ENCODE data around the gene TMEM132D.

The TMEM132D gene

DNA sequence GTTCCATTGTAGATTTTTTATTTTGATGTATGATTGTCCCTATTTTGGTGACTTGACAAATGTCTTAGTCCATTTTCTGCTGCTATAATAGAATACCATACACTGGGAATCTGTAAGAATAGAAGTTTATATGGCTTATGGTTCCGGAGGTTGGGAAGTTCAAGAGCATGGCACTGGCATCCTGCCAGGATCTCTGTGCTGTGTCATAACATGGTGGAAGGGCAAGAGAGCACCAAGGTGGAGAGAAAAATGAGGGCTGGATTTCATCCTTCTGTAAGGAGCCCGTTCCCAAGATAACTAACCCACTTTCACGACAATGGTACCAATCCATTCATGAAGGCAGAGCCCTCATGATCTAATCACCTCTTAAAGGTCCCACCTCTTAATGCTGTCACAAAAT lies 176.7 kb downstream of the TMEM132D start:
- TF ChIP-seq, protein P1, sequence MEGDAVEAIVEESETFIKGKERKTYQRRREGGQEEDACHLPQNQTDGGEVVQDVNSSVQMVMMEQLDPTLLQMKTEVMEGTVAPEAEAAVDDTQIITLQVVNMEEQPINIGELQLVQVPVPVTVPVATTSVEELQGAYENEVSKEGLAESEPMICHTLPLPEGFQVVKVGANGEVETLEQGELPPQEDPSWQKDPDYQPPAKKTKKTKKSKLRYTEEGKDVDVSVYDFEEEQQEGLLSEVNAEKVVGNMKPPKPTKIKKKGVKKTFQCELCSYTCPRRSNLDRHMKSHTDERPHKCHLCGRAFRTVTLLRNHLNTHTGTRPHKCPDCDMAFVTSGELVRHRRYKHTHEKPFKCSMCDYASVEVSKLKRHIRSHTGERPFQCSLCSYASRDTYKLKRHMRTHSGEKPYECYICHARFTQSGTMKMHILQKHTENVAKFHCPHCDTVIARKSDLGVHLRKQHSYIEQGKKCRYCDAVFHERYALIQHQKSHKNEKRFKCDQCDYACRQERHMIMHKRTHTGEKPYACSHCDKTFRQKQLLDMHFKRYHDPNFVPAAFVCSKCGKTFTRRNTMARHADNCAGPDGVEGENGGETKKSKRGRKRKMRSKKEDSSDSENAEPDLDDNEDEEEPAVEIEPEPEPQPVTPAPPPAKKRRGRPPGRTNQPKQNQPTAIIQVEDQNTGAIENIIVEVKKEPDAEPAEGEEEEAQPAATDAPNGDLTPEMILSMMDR (IDR thresholded peaks at IDR 0.05; ENCODE audit: low read depth, low read length), result no peak
- no peak overlapping the region for H3K4me3 ChIP-seq (replicated peaks in 1 of 2; ENCODE audit: low read depth in 2 of 2, low read length in 2 of 2)
- no peak for DNase-seq (ENCODE audit: low read depth in 2 of 2)

DNA sequence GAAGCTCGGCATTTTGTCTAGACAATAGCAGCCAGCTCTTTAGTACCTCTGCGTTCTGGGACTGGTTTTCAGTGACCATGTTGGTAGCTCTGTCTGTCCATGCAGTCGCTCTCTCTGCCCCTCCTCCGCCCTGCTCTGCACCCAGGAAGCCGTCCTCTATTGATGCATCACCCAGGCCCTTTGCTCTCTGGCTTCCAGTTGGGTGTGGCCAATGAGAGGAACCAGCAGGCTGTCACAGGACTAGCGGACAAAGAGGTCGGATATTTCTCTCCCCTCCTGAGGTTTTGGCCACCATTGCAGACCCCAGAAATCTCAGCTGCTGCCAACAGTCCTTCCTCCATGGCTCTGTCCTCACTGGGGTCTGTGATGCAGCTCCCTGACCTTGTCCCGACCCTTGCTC lies 180.6 kb downstream of the TMEM132D start:
- TF ChIP-seq, protein P1 (IDR thresholded peaks at IDR 0.05; ENCODE audit: low read depth, low read length), result no peak
- no peak for DNase-seq (ENCODE audit: low read depth in 2 of 2)
- H3K4me3 ChIP-seq (replicated peaks in 1 of 2; ENCODE audit: low read depth in 2 of 2, low read length in 2 of 2), result no peak overlapping the region

DNA sequence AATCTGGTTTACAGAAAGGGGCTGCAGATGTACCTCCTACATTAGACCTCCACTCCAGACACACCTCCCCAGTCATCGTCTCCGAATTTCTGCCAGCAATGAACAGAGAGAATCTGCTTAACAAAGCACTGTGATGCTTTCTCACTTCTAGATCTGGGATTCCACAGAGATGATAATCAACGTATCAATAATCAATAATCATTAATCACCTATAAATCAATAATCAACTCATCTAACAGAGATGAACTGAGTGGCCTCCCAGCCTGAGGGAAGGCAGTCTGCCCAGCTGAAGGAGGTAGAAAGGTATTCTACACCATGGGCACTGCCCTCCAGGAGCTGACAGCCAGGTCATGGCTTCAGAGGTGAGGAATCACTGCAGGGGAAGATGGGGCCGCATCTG lies 183.2 kb downstream of the TMEM132D start:
- H3K4me3 ChIP-seq (replicated peaks in 1 of 2; ENCODE audit: low read depth in 2 of 2, low read length in 2 of 2), result no peak overlapping the region
- TF ChIP-seq, protein P1 (IDR thresholded peaks at IDR 0.05; ENCODE audit: low read depth, low read length), result no peak
- no peak for DNase-seq (ENCODE audit: low read depth in 2 of 2)

DNA sequence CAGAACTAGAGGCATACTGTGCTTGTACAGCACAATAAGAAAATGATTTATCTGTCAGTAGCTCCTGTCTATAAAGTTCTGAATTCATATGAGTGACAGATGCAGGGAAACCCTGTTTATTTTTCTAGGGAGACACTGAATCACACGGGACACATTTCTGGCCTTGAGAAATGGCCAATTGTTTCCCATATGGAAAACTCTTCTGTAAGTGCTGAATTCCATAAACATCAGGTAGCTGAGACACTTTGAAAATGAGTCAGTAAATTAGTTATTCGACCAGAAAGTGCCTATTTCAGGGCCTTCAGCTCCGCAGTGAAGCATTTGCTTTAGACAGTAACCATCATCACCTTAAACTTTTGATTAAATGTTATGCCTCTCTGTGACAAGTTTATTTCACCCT lies 184.4 kb downstream of the TMEM132D start:
- DNase-seq (ENCODE audit: low read depth in 2 of 2), result no peak
- TF ChIP-seq, protein P1 (IDR thresholded peaks at IDR 0.05; ENCODE audit: low read depth, low read length), result no peak
- no peak overlapping the region for H3K4me3 ChIP-seq (replicated peaks in 1 of 2; ENCODE audit: low read depth in 2 of 2, low read length in 2 of 2)

DNA sequence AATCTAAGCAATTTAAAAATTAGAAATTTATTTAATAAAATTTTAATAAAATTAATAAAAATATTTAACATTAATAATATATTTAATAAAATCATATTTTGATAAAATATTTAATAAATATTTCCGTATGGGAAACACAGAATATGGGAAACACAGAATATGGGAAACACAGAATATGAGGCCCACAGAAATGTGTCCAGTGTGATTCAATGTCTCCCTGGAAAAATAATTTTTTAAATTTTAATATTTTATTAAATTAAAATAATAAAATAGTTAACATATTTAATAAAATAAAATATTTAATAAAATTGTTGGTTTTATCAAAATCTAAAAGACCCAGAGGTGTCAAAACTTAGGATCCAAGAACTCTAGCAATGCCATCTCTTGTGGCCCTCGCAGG lies 186.4 kb downstream of the TMEM132D start:
- H3K4me3 ChIP-seq (replicated peaks in 1 of 2; ENCODE audit: low read depth in 2 of 2, low read length in 2 of 2), result no peak overlapping the region
- no peak for DNase-seq (ENCODE audit: low read depth in 2 of 2)
- TF ChIP-seq, protein P1 (IDR thresholded peaks at IDR 0.05; ENCODE audit: low read depth, low read length), result no peak

DNA sequence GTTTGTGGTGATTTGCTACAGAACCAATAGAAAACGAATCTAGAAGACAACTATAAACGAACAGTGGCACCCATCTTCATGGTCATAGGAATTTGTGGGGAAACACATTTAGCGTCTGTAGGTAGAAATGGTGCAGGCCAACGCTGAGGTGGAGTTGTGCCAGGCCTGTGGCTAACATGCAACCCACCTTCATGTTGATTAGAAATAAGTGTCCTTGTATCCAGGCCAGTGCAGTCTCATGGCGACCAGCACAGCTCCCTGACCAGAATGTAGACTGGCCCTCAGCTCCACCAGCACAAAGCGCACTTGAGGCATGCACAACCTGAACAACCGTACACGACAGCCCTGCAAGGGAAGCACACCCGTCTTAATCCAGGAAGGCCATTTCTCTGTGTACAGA lies 187.0 kb downstream of the TMEM132D start:
- no peak for DNase-seq (ENCODE audit: low read depth in 2 of 2)
- H3K4me3 ChIP-seq (replicated peaks in 1 of 2; ENCODE audit: low read depth in 2 of 2, low read length in 2 of 2), result no peak overlapping the region
- TF ChIP-seq, protein P1 (IDR thresholded peaks at IDR 0.05; ENCODE audit: low read depth, low read length), result no peak

DNA sequence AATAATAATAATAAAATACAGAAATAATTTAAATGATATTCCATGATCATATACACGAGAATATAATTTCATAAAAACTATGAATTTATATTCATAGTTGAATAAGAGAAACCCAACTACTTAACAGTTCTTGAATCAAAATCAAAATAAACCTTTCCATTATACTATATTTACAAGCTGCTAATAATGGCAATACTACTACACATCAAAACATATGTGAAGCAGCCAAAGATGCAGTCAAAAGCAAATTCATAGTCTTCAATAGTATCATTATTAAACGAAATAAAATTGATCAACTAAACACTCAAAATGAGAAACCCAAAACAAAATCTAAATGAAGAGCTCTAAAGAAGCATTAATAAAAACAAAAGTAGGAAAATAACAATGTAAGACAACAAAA lies 197.1 kb downstream of the TMEM132D start:
- no peak for DNase-seq (ENCODE audit: low read depth in 2 of 2)
- TF ChIP-seq, protein P1 (IDR thresholded peaks at IDR 0.05; ENCODE audit: low read depth, low read length), result no peak
- no peak overlapping the region for H3K4me3 ChIP-seq (replicated peaks in 1 of 2; ENCODE audit: low read depth in 2 of 2, low read length in 2 of 2)
